Ovary (tissue), 9 donors: ENCODE data around the gene NDNF. TPM values are rescaled to one million over a fixed set of nuclear protein-coding genes. Genes with fewer than 3 reads are reported as not detected.

ENCODE experiments used
- DNase-seq, 5 donors: peaks; one replicate each; pipeline ENCODE4 v3.0.0-alpha.2; 2019 to 2020
- H3K27ac ChIP-seq, 2 donors: fragments of 200-600 bp; one replicate each; pipeline versions ENCODE4 v1.5.1 to v1.8.0; 2019 to 2022
- H3K27me3 ChIP-seq: fragments of 200-600 bp; one replicate; pipeline ENCODE4 v1.8.0; 2022
- H3K36me3 ChIP-seq: fragments of 200-600 bp; sonication (generic); one replicate; pipeline ENCODE4 v1.5.1; 2019
- H3K4me1 ChIP-seq: one replicate; pipeline ENCODE4 v1.8.1; 2013; ENCODE audit warnings: mild to moderate bottlenecking, moderate library complexity; ENCODE audit not compliant: insufficient read depth
- H3K4me3 ChIP-seq: fragments of 200-600 bp; sonication (generic); one replicate; pipeline ENCODE4 v1.5.1; 2017
- H3K9me3 ChIP-seq, 2 donors: fragments of 200-600 bp in 1 of 2; sonication (generic) in 1 of 2; one replicate each; pipeline versions ENCODE4 v1.5.1 to v1.8.1; 2013 to 2019; ENCODE audit warnings: mild to moderate bottlenecking in 1 of 2, moderate library complexity in 1 of 2
- EP300 ChIP-seq: sonication (generic); formaldehyde crosslinking; IDR thresholded peaks from one replicate; pipeline ENCODE4 v1.6.1; 2017; ENCODE audit warnings: antibody characterized with exemption
- POLR2A ChIP-seq: fragments of 450-650 bp; IDR thresholded peaks from one replicate; pipeline ENCODE4 v1.6.1; 2017; ENCODE audit warnings: antibody characterized with exemption, mild to moderate bottlenecking, moderate library complexity
- whole genome bisulfite sequencing, 3 donors: extraction: QIAGEN DNeasy Blood & Tissue Kit in 1 of 3; methylation state at CpG; one replicate each; pipeline versions ENCODE4 v1.1.5 to v1.1.7; 2013 to 2017; 5-methylcytosine and 5-hydroxymethylcytosine counted together
- intact Hi-C, 4 donors: fragments of 100-400 bp; cut with DNase I; formaldehyde crosslinking; loops; one replicate each; pipeline versions ENCODE4 v1.11.0 to v1.15.1; 2022 to 2023
- polyA plus RNA-seq, 2 donors: library from polyadenylated mRNA; stranded (reverse); fragments of 200-250 nt in 1 of 2; fragments of 350-450 nt in 1 of 2; fragmentation: Illumina TruSeq in 1 of 2; extraction: RNeasy Lipid Tissue Mini Kit (QIAGEN cat#74804) in 1 of 2; gene quantifications; one replicate each; pipeline ENCODE4 v1.2.3, GENCODE V29; 2013 to 2014
- total RNA-seq, 7 donors: library from RNA; depleted of rRNA in 2 of 7; stranded (reverse); fragments of >200 nt in 2 of 7; fragmentation: NEBNext Ultra II Directional in 3 of 7; extraction: Animal tissue kit (Norgen Biotek cat#: 25700) in 3 of 7; gene quantifications; one replicate each; pipeline versions ENCODE4 v1.1.0 to v1.2.4, GENCODE V29; 2016 to 2023
- TF ChIP-seq, protein P1 (sequence below), 3 donors: fragments of 450-650 bp in 2 of 3; fragments of 200-600 bp in 1 of 3; IDR thresholded peaks; one replicate each; pipeline versions ENCODE4 v1.5.1 to v1.8.0; 2016 to 2022; ENCODE audit warnings: antibody characterized with exemption in 3 of 3, mild to moderate bottlenecking in 1 of 3
- donor health status: DM: no; HTN: no; CAD: no; lungs with moderate emphysema.
- donor health status: DM: no; HTN: no; CAD: no.
- donor health status: Bipolar disorder and iron deficiency.
- donor health status: DM: yes; HTN: yes; CAD: no.
- donor health status: DM: no; HTN: no; CAD: no.
- donor health status: DM: yes; HTN: yes; CAD: no.

The NDNF gene
- total and polyA plus RNA-seq, 9 donors: 20.6 to 68.0 (median 44.6) TPM

- intact Hi-C loops: loop anchor here in 2 of 4 donors (5.0 to 10.0 kb wide), 2 partner anchors 383 to 941 kb away; no protein-coding TSS in a partner anchor
- no peak for TF ChIP-seq EP300
- no peak for TF ChIP-seq POLR2A
- TF ChIP-seq, protein P1, sequence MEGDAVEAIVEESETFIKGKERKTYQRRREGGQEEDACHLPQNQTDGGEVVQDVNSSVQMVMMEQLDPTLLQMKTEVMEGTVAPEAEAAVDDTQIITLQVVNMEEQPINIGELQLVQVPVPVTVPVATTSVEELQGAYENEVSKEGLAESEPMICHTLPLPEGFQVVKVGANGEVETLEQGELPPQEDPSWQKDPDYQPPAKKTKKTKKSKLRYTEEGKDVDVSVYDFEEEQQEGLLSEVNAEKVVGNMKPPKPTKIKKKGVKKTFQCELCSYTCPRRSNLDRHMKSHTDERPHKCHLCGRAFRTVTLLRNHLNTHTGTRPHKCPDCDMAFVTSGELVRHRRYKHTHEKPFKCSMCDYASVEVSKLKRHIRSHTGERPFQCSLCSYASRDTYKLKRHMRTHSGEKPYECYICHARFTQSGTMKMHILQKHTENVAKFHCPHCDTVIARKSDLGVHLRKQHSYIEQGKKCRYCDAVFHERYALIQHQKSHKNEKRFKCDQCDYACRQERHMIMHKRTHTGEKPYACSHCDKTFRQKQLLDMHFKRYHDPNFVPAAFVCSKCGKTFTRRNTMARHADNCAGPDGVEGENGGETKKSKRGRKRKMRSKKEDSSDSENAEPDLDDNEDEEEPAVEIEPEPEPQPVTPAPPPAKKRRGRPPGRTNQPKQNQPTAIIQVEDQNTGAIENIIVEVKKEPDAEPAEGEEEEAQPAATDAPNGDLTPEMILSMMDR (IDR thresholded peaks at IDR 0.05): no peak
- 75 to 83% (median 78%) methylated on average over 2 of the region's 2 CpGs for WGBS, 3 donors
These were observed 25.9 kb upstream of the NDNF start for GRCh38 chr4:121098266-121098665.

DNA sequence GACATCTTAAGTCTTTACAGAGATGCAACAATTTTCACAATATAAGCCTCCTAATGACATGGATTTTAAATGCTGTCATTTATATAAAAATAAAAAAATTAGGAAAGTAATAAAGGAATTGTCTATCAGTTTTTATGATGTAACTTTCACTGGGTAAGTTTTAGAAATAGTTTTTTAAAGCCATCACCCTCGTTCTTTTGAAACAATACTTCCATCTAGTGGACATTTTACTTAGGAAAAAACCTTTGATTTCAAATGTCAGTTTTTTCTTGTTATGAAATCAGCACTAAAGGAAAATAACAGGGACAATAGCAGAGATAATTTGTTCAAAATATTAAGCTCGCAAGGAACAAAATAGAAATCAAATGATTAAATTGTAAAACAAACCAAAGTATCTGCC, 24.3 kb upstream of the NDNF start:
- Histone ChIP-seq H3K9me3 (no peaks in the 10 kb centered on the region), H3K27me3 (no peaks in the 10 kb centered on the region), H3K4me1 (no peaks in the 10 kb centered on the region), H3K4me3 (no peak overlapping the region), H3K36me3 (no peaks in the 10 kb centered on the region), H3K27ac (no peak overlapping the region)
- DNase-seq: no peak
- intact Hi-C loops: loop anchor here in 2 of 4 donors (5.0 to 10.0 kb wide), 2 partner anchors 382 to 939 kb away; no protein-coding TSS in a partner anchor
- TF ChIP-seq, protein P1 (IDR thresholded peaks at IDR 0.05): peak; percentile 24 to 33 (median 31)
- TF ChIP-seq POLR2A: no peak
- 2 to 11% (median 5%) methylated on average over 2 of the region's 2 CpGs for WGBS, 3 donors

More at GRCh38 chr4:121098266-121098665, 25.9 kb upstream of the NDNF start:
- no peaks in the 10 kb centered on the region for H3K9me3 ChIP-seq
- no peak overlapping the region for H3K4me3 ChIP-seq
- H3K27ac ChIP-seq: no peak overlapping the region
- H3K36me3 ChIP-seq: no peaks in the 10 kb centered on the region
- H3K4me1 ChIP-seq: no peaks in the 10 kb centered on the region
- H3K27me3 ChIP-seq: no peaks in the 10 kb centered on the region
- DNase-seq: no peak

GRCh38 chr4:121096191-121096590, 23.9 kb upstream of the NDNF start:
- no peaks in the 10 kb centered on the region for H3K4me1 ChIP-seq
- no peak overlapping the region for H3K27ac ChIP-seq
- no peaks in the 10 kb centered on the region for H3K27me3 ChIP-seq
- intact Hi-C loops: loop anchor here in 2 of 4 donors (5.0 to 10.0 kb wide), 2 partner anchors 381 to 939 kb away; no protein-coding TSS in a partner anchor
- H3K36me3 ChIP-seq: no peaks in the 10 kb centered on the region
- H3K4me3 ChIP-seq: no peak overlapping the region
- no peaks in the 10 kb centered on the region for H3K9me3 ChIP-seq
- DNase-seq: no peak
- TF ChIP-seq, protein P1 (IDR thresholded peaks at IDR 0.05): no peak
- TF ChIP-seq POLR2A: no peak
- TF ChIP-seq EP300: no peak

DNA sequence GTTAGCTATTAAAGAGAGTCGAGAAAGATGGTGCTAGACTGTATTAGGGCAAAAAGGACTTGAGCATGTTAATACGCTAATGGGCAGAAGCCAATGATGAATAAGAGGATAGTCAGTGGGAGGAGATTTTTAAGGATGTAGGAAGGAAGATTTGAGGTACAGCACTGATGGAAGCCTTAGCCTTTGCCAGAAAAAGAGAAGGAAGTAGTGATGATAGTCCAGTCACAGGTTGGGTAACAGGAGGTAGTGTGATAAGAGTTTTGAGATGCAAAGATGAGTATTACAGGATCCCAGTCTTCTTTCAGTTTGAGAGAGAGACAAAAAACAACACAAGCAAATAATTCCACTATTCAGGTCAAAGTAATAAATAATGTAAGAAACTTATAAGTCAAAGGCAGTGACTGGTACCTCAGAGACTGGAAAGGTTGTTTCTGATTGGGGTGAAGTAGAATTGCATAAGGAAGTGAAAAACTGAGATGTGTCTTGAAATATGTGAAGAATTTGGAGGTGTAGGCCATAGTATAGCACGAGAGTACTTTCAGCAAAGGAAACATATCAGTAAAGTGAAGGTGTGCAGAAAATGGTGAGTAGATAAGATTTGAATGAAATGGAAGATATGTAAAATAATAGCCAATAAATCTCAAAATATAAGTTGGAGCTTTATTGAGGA, 22.1 kb upstream of the NDNF start:
- 94 to 98% (median 95%) methylated on average over 3 of the region's 3 CpGs for WGBS, 3 donors
- no peak overlapping the region for H3K4me3 ChIP-seq
- no peaks in the 10 kb centered on the region for H3K9me3 ChIP-seq
- H3K27ac ChIP-seq: no peak overlapping the region
- no peak for DNase-seq
- H3K4me1 ChIP-seq: no peaks in the 10 kb centered on the region
- H3K36me3 ChIP-seq: no peaks in the 10 kb centered on the region
- TF ChIP-seq, protein P1 (IDR thresholded peaks at IDR 0.05): no peak
- no peak for TF ChIP-seq EP300
- TF ChIP-seq POLR2A: no peak
- no peaks in the 10 kb centered on the region for H3K27me3 ChIP-seq
- intact Hi-C loops: loop anchor here in 2 of 4 donors (5.0 to 10.0 kb wide), 3 partner anchors 377 to 937 kb away; no protein-coding TSS in a partner anchor
